A549 (cell line): Measurements from ENCODE around the gene RAPGEF4. TPM values are rescaled to one million over a fixed set of nuclear protein-coding genes. Genes with fewer than 3 reads are reported as not detected.

Experiments
- ATAC-seq, 2 experiments: fragments of 200-7000 bp in 1 of 2; fragments of >200 bp in 1 of 2; cut with Nextera tagmentation in 1 of 2; cut with Tn5 transposase in 1 of 2; 3 replicates each; pipeline versions ENCODE4 v1.8.0 to v1.9.1; 2018 to 2020; ENCODE audit warnings: mild to moderate bottlenecking in 1 of 2, moderate library complexity in 1 of 2
- CTCF ChIA-PET: fragments of 300-600 bp; sonication (Branson Sonifier 250); formaldehyde crosslinking; extraction: SDS; loops from one replicate; lab custom pipeline; 2021; ENCODE audit warnings: antibody characterized with exemption, inconsistent platforms; lab: Yijun Ruan, JAX
- POLR2A ChIA-PET: fragments of 350-600 bp; formaldehyde crosslinking; extraction: SDS; loops from one replicate; lab custom pipeline; 2021; ENCODE audit warnings: antibody characterized with exemption, inconsistent platforms; lab: Yijun Ruan, JAX
- DNase-seq, 2 experiments: peaks; one replicate each; pipeline versions ENCODE4 v3.0.0 to v3.0.0-alpha.2; 2011 to 2016; ENCODE audit warnings: low read depth in 1 of 2, low spot score in 1 of 2
- FAIRE-seq: peaks from 2 replicates; lab custom pipeline; 2011; peaks lifted over from hg19 to GRCh38; lab: Jason Lieb, UNC
- H3K27ac ChIP-seq, 2 experiments: fragments of >200 bp; sonication (Bioruptor Twin); formaldehyde crosslinking; 3 replicates each; pipeline ENCODE4 v1.5.1; 2016 to 2017
- H3K4me1 ChIP-seq: fragments of >200 bp; sonication (Bioruptor Twin); formaldehyde crosslinking; 3 replicates; pipeline ENCODE4 v1.6.1; 2016
- H3K4me2 ChIP-seq: fragments of >200 bp; sonication (Bioruptor Twin); formaldehyde crosslinking; 3 replicates; pipeline ENCODE4 v1.6.1; 2016
- H3K4me3 ChIP-seq: fragments of >200 bp; sonication (Bioruptor Twin); formaldehyde crosslinking; 3 replicates; pipeline ENCODE4 v1.5.1; 2016
- H3K9me3 ChIP-seq: fragments of >200 bp; sonication (Bioruptor Twin); formaldehyde crosslinking; 3 replicates; pipeline ENCODE4 v1.6.1; 2016
- ATOH8 ChIP-seq: fragments of 250-450 bp; sonication (Bioruptor Pico); IDR thresholded peaks from 2 replicates; pipeline ENCODE4 v1.5.0; 2020; ENCODE audit warnings: low read depth, mild to moderate bottlenecking, moderate library complexity
- BCL3 ChIP-seq: fragments of >200 bp; sonication (Bioruptor Twin); formaldehyde crosslinking; IDR thresholded peaks from 3 replicates; pipeline ENCODE4 v1.6.1; 2016
- CBX2 ChIP-seq: fragments of 200-600 bp; sonication (generic); IDR thresholded peaks from 2 replicates; pipeline ENCODE4 v1.6.1; 2016; ENCODE audit warnings: low read depth, mild to moderate bottlenecking, borderline replicate concordance
- CEBPB ChIP-seq, 2 experiments: fragments of >200 bp in 1 of 2; sonication (Bioruptor Twin) in 1 of 2; formaldehyde crosslinking in 1 of 2; IDR thresholded peaks; 2 replicates each; pipeline ENCODE4 v1.6.1; 2012 to 2016
- CHD2 ChIP-seq: fragments of 150-350 bp; IDR thresholded peaks from 2 replicates; pipeline ENCODE4 v1.6.1; 2014; ENCODE audit warnings: low read length; ENCODE audit not compliant: partially characterized antibody
- E2F6 ChIP-seq: IDR thresholded peaks from 2 replicates; pipeline ENCODE4 v1.6.1; 2012; ENCODE audit warnings: low read depth, borderline replicate concordance
- EP300 ChIP-seq, 2 experiments: fragments of >200 bp; sonication (Bioruptor Twin); formaldehyde crosslinking; IDR thresholded peaks; 2 replicates in 1 of 2; 3 replicates in 1 of 2; pipeline ENCODE4 v1.6.1; 2016 to 2017
- FOSB ChIP-seq: fragments of 250-450 bp; sonication (Bioruptor Pico); IDR thresholded peaks from 2 replicates; pipeline ENCODE4 v1.5.0; 2020; ENCODE audit warnings: mild to moderate bottlenecking, moderate library complexity
- FOSL2 ChIP-seq, 2 experiments: fragments of 450-650 bp in 1 of 2; fragments of >200 bp in 1 of 2; sonication (Bioruptor Twin) in 1 of 2; formaldehyde crosslinking; IDR thresholded peaks; 2 replicates each; pipeline versions ENCODE4 v1.5.0 to v1.6.1; 2016 to 2020; ENCODE audit warnings: mild to moderate bottlenecking in 1 of 2, moderate library complexity in 1 of 2
- FOXS1 ChIP-seq: fragments of 250-450 bp; sonication (Bioruptor Pico); IDR thresholded peaks from 2 replicates; pipeline ENCODE4 v1.5.0; 2020; ENCODE audit warnings: mild to moderate bottlenecking, moderate library complexity
- HDAC2 ChIP-seq: fragments of 200-600 bp; sonication (generic); IDR thresholded peaks from 2 replicates; pipeline ENCODE4 v1.6.1; 2016
- HMGXB4 ChIP-seq: fragments of 250-450 bp; sonication (Bioruptor Pico); IDR thresholded peaks from 2 replicates; pipeline ENCODE4 v1.5.0; 2021; ENCODE audit warnings: mild to moderate bottlenecking, moderate library complexity, borderline replicate concordance
- HOXB13 ChIP-seq: fragments of 250-450 bp; sonication (Bioruptor Pico); IDR thresholded peaks from 2 replicates; pipeline ENCODE4 v1.5.0; 2020; ENCODE audit warnings: low read depth, mild to moderate bottlenecking, moderate library complexity
- JUN ChIP-seq, 2 experiments: fragments of >200 bp; sonication (Bioruptor Twin); formaldehyde crosslinking; IDR thresholded peaks; 2 replicates in 1 of 2; 3 replicates in 1 of 2; pipeline ENCODE4 v1.6.1; 2016 to 2017
- JUNB ChIP-seq: fragments of >200 bp; sonication (Bioruptor Twin); formaldehyde crosslinking; IDR thresholded peaks from 2 replicates; pipeline ENCODE4 v1.6.1; 2016
- MAFK ChIP-seq: fragments of 450-650 bp; IDR thresholded peaks from 2 replicates; pipeline ENCODE4 v1.6.1; 2014; ENCODE audit not compliant: partially characterized antibody
- MYC ChIP-seq: IDR thresholded peaks from 2 replicates; pipeline ENCODE4 v1.6.1; 2012; ENCODE audit warnings: mild to moderate bottlenecking, inconsistent platforms, low read length, improper control_type of control experiment, borderline replicate concordance
- NFE2L2 ChIP-seq: fragments of 150-350 bp; conservative IDR thresholded peaks from 2 replicates; pipeline ENCODE4 v1.6.1; 2014; ENCODE audit warnings: low read length
- PHF8 ChIP-seq: fragments of 200-600 bp; sonication (generic); IDR thresholded peaks from 2 replicates; pipeline ENCODE4 v1.6.1; 2016; ENCODE audit warnings: low read depth, mild to moderate bottlenecking, antibody characterized with exemption, moderate library complexity, borderline replicate concordance
- POLR2AphosphoS2 ChIP-seq: conservative IDR thresholded peaks from 2 replicates; pipeline ENCODE4 v1.6.1; 2012; ENCODE audit warnings: low read length, improper control_type of control experiment, inconsistent platforms
- RCOR1 ChIP-seq: fragments of 150-350 bp; IDR thresholded peaks from 2 replicates; pipeline ENCODE4 v1.6.1; 2014; ENCODE audit warnings: antibody characterized with exemption, low read length, low read depth
- SMC3 ChIP-seq: fragments of >200 bp; sonication (Bioruptor Twin); formaldehyde crosslinking; IDR thresholded peaks from 3 replicates; pipeline ENCODE4 v1.6.1; 2018; ENCODE audit warnings: inconsistent platforms
- WGBS: methylation state at CpG from one replicate; pipeline ENCODE4 v1.1.6; 2017; ENCODE audit errors: missing lambda C conversion rate; 5-methylcytosine and 5-hydroxymethylcytosine counted together
- polyA plus RNA-seq, 4 experiments: library from polyadenylated mRNA; depleted of rRNA in 3 of 4; stranded (reverse); fragments of >200 nt; fragmentation: RNase III in 1 of 4; extraction: RNeasy Plus Mini Kit Qiagen cat#74134 plus additional on column Dnase treatment in 1 of 4; gene quantifications; 2 replicates in 3 of 4; 3 replicates in 1 of 4; pipeline ENCODE4 v1.2.3, GENCODE V29; 2011 to 2017

The RAPGEF4 gene
- polyA plus RNA-seq, 2 of the 4 experiments (the other 2 are of a cell fraction), result 0.18 to 1.1 TPM

GRCh38 chr2:172834881-172835280 lies 99.2 kb downstream of the RAPGEF4 start:
- FAIRE-seq (no peak), ATAC-seq (no peak), DNase-seq (no peak)
- CTCF ChIA-PET, result interaction anchor here (0.7 to 1.4 kb wide), 3 partner anchors 9 to 29 kb away, joined by 3 to 4 read pairs (median 3); no protein-coding TSS in a partner anchor
- no peak overlapping the region for H3K27ac ChIP-seq
- WGBS, result 82% methylated on average over 6 of the region's 6 CpGs
- no peak overlapping the region for H3K4me2 ChIP-seq
- no peaks in the 10 kb centered on the region for H3K9me3 ChIP-seq
- POLR2A ChIA-PET, result no interaction called here
- H3K4me3 ChIP-seq, result no peak overlapping the region
- H3K4me1 ChIP-seq, result peaks cover 4% of the 10 kb centered on the region; the same call in 1 of the 3 replicates
- TF ChIP-seq HDAC2, result no peak
- TF ChIP-seq FOSL2 (IDR thresholded peaks at IDR 0.05), result no peak
- TF ChIP-seq FOSL2 (CRISPR knock-in tag; IDR thresholded peaks at IDR 0.05), result no peak
- no peak for TF ChIP-seq MYC
- no peak for TF ChIP-seq PHF8
- no peak for TF ChIP-seq HOXB13 (CRISPR knock-in tag)
- no peak for TF ChIP-seq ATOH8 (CRISPR knock-in tag)
- no peak for TF ChIP-seq CHD2
- TF ChIP-seq FOSB (CRISPR knock-in tag), result no peak
- TF ChIP-seq RCOR1, result no peak
- no peak for TF ChIP-seq FOXS1 (CRISPR knock-in tag)
- TF ChIP-seq EP300 (IDR thresholded peaks at IDR 0.05), result no peak
- TF ChIP-seq POLR2AphosphoS2, result no peak
- no peak for TF ChIP-seq SMC3
- TF ChIP-seq CBX2, result no peak
- no peak for TF ChIP-seq JUNB
- TF ChIP-seq HMGXB4 (CRISPR knock-in tag), result no peak
- no peak for TF ChIP-seq BCL3
- TF ChIP-seq JUN (IDR thresholded peaks at IDR 0.05), result no peak
- TF ChIP-seq NFE2L2, result no peak
- no peak for TF ChIP-seq CEBPB (IDR thresholded peaks at IDR 0.05)

DNA sequence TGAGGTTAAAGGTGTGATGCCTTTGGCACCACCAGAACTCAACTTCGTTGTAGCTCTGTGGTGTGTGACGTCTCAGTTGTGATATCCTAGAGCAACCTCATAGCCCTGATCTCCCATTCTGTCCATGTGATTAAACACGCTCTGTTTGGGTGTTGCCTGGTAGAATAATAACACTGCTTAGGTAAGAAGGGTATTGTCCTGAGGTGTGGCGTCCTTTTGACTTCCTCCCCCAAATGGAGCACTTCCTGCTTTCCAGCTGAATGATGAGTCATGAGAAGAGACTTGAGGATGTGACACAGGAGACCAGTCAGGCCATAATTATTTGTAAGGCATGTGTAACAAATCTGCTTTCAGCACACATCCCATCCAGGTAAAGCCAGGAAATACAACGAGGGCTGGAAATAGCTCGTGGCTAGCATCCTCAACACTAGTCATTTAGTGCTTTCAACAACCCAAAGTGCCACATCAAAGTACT lies 100.7 kb downstream of the RAPGEF4 start:
- ATAC-seq (peak; percentile 68 to 78; a peak in 5 of 6 replicates), DNase-seq (peak; percentile 27 to 76), FAIRE-seq (no peak)
- Histone ChIP-seq H3K4me3 (no peak overlapping the region), H3K27ac (no peak overlapping the region), H3K9me3 (no peaks in the 10 kb centered on the region), H3K4me2 (0 out of 3 replicates have a peak overlapping the region, but pooled peaks have one; percentile 5), H3K4me1 (peaks cover 4% of the 10 kb centered on the region; the same call in 1 of the 3 replicates)
- TF ChIP-seq FOSL2 (IDR thresholded peaks at IDR 0.05) (no peak), FOSL2 (CRISPR knock-in tag; IDR thresholded peaks at IDR 0.05) (peak; percentile 85), MAFK (peak; percentile 58), E2F6 (no peak)
- CTCF ChIA-PET, result interaction anchor here (1.1 to 1.5 kb wide), 4 partner anchors 9 to 190 kb away, joined by 3 read pairs; no protein-coding TSS in a partner anchor
- POLR2A ChIA-PET, result no interaction called here
- WGBS, result 41% methylated on average over 6 of the region's 6 CpGs
